Ramos (cell line): Measurements from ENCODE around the gene COQ5.

Source experiments
- in situ Hi-C: fragments of 300-500 bp; cut with MboI; formaldehyde crosslinking; loops from one replicate; pipeline ENCODE4 v1.14.3; 2022; ENCODE audit warnings: low sequenced_read_pairs; ENCODE audit not compliant: unreplicated experiment

Gene COQ5

GRCh38 chr12:120460157-120460556 is 68.8 kb downstream of the COQ5 start:
- in situ Hi-C loops: no loop called here

- in situ Hi-C loops: no loop called here
Measured at GRCh38 chr12:120457133-120457532, 71.8 kb downstream of the COQ5 start.

- in situ Hi-C loops: no loop called here
Measured at GRCh38 chr12:120455302-120455701, 73.7 kb downstream of the COQ5 start.

- in situ Hi-C loops: no loop called here
Measured at GRCh38 chr12:120453977-120454376, 75.0 kb downstream of the COQ5 start.
